Breast epithelium (tissue), 4 donors: ENCODE measurements around the gene TAS2R39. TPM values are rescaled to one million over a fixed set of nuclear protein-coding genes. Genes with fewer than 3 reads are reported as not detected.

Experiments used
- DNase-seq, 2 donors: peaks; one replicate each; pipeline ENCODE4 v3.0.0-alpha.2; 2019; ENCODE audit warnings: low spot score in 2 of 2
- H3K27ac ChIP-seq, 2 donors: fragments of 200-600 bp; sonication (generic) in 1 of 2; one replicate each; pipeline ENCODE4 v1.5.1; 2016 to 2019; ENCODE audit warnings: mild to moderate bottlenecking in 1 of 2
- H3K27me3 ChIP-seq, 2 donors: fragments of 200-600 bp; sonication (generic) in 1 of 2; one replicate each; pipeline versions ENCODE4 v1.5.1 to v1.6.0; 2017 to 2019; ENCODE audit warnings: control low read depth in 1 of 2, mild to moderate bottlenecking in 1 of 2
- H3K36me3 ChIP-seq: fragments of 200-600 bp; one replicate; pipeline ENCODE4 v1.5.1; 2019
- H3K4me1 ChIP-seq, 2 donors: fragments of 200-600 bp; sonication (generic); one replicate each; pipeline ENCODE4 v1.5.1; 2016 to 2019; ENCODE audit warnings: control low read depth in 1 of 2
- H3K4me3 ChIP-seq, 3 donors: fragments of 200-600 bp; sonication (generic); 1 replicate in 2 of 3; 2 replicates in 1 of 3; pipeline ENCODE4 v1.5.1; 2016 to 2019; ENCODE audit warnings: mild to moderate bottlenecking in 3 of 3, moderate library complexity in 2 of 3
- H3K9me3 ChIP-seq, 2 donors: fragments of 200-600 bp; sonication (generic) in 1 of 2; one replicate each; pipeline ENCODE4 v1.5.1; 2016 to 2019; ENCODE audit warnings: control low read depth in 1 of 2
- POLR2A ChIP-seq: fragments of 450-650 bp; IDR thresholded peaks from one replicate; pipeline ENCODE4 v1.6.1; 2016; ENCODE audit warnings: antibody characterized with exemption, mild to moderate bottlenecking, moderate library complexity
- POLR2AphosphoS5 ChIP-seq, 3 donors: sonication (generic); formaldehyde crosslinking; IDR thresholded peaks; one replicate each; pipeline ENCODE4 v1.6.1; 2017; ENCODE audit warnings: antibody characterized with exemption in 3 of 3
- intact Hi-C: fragments of 100-400 bp; cut with DNase I; formaldehyde crosslinking; loops from one replicate; pipeline ENCODE4 v1.15.1; 2023; ENCODE audit warnings: low total_unique reads
- total RNA-seq, 3 donors: library from RNA; depleted of rRNA; stranded (reverse); fragments of >200 nt; gene quantifications; one replicate each; pipeline ENCODE4 v1.1.0, GENCODE V29; 2016
- TF ChIP-seq, protein P1 (sequence below), 3 donors: fragments of 450-650 bp; IDR thresholded peaks; one replicate each; pipeline ENCODE4 v1.5.1; 2016 to 2017; ENCODE audit warnings: antibody characterized with exemption in 3 of 3, mild to moderate bottlenecking in 3 of 3, moderate library complexity in 3 of 3

Gene TAS2R39
- total RNA-seq, 3 donors from 2014 or later: not detected

GRCh38 chr7:143222782-143223181 is 39.6 kb downstream of the TAS2R39 start:
- Histone ChIP-seq H3K4me1 (no peaks in the 10 kb centered on the region), H3K9me3 (no peaks in the 10 kb centered on the region), H3K36me3 (no peaks in the 10 kb centered on the region), H3K4me3 (no peak overlapping the region), H3K27me3 (no peaks in the 10 kb centered on the region), H3K27ac (peak overlapping the region in 1 of 2 donors; percentile 12)
- no peak for DNase-seq
- TF ChIP-seq POLR2A: no peak
- TF ChIP-seq, protein P1, sequence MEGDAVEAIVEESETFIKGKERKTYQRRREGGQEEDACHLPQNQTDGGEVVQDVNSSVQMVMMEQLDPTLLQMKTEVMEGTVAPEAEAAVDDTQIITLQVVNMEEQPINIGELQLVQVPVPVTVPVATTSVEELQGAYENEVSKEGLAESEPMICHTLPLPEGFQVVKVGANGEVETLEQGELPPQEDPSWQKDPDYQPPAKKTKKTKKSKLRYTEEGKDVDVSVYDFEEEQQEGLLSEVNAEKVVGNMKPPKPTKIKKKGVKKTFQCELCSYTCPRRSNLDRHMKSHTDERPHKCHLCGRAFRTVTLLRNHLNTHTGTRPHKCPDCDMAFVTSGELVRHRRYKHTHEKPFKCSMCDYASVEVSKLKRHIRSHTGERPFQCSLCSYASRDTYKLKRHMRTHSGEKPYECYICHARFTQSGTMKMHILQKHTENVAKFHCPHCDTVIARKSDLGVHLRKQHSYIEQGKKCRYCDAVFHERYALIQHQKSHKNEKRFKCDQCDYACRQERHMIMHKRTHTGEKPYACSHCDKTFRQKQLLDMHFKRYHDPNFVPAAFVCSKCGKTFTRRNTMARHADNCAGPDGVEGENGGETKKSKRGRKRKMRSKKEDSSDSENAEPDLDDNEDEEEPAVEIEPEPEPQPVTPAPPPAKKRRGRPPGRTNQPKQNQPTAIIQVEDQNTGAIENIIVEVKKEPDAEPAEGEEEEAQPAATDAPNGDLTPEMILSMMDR (IDR thresholded peaks at IDR 0.05): no peak
- intact Hi-C loops: no loop called here

DNA sequence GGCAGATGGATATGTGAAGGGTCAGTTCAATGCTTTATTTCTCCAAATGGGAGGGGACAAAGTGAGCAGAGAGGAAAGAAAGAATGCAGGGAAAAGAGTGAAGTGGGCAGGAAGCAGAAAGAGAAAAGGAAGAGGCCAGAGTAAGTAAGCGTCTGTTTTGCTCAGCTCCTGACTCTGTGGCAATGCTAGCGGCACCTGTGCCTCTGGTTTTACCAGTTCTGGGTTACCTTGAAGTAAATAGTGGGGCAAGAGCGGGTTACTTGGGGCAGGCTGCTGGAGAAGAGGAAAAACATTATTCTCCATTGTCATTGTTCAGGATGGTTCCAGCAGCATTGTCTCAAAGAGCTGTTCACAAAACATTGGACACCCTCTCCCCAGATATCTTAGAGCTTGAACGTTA is 40.6 kb downstream of the TAS2R39 start:
- Histone ChIP-seq H3K9me3 (no peaks in the 10 kb centered on the region), H3K27me3 (no peaks in the 10 kb centered on the region), H3K27ac (peak overlapping the region; percentile 14 to 50), H3K4me3 (no peak overlapping the region), H3K36me3 (no peaks in the 10 kb centered on the region), H3K4me1 (no peaks in the 10 kb centered on the region)
- intact Hi-C loops: no loop called here
- DNase-seq: peak in 1 of 2 donors; percentile 62
- TF ChIP-seq, protein P1 (IDR thresholded peaks at IDR 0.05): no peak

GRCh38 chr7:143225047-143225446 is 41.8 kb downstream of the TAS2R39 start:
- H3K27me3 ChIP-seq: no peaks in the 10 kb centered on the region
- TF ChIP-seq, protein P1 (IDR thresholded peaks at IDR 0.05): no peak
- intact Hi-C loops: no loop called here
- DNase-seq: no peak
- no peaks in the 10 kb centered on the region for H3K36me3 ChIP-seq
- no peak overlapping the region for H3K4me3 ChIP-seq
- no peak overlapping the region for H3K27ac ChIP-seq
- no peaks in the 10 kb centered on the region for H3K4me1 ChIP-seq
- H3K9me3 ChIP-seq: no peaks in the 10 kb centered on the region

DNA sequence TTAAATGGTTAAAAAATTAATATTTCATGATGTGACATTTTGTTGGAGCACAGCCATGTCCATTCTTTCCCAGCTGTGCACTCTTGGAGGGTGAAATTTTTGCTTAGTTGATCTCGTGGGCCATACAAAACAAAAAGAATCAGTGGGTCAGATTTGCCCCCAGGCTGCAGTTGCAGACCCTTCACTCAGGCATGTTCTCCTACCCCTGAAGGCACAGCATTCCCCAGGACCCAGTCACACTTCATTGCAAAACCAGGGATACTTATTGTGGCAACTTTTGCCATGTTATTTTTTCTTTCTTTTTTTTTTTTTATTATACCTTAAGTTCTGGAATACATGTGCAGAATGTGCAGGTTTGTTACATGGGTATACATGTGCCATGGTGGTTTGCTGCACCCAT is 44.6 kb downstream of the TAS2R39 start:
- no peak overlapping the region for H3K27ac ChIP-seq
- H3K4me1 ChIP-seq: no peaks in the 10 kb centered on the region
- no peak overlapping the region for H3K4me3 ChIP-seq
- no peaks in the 10 kb centered on the region for H3K9me3 ChIP-seq
- no peaks in the 10 kb centered on the region for H3K36me3 ChIP-seq
- TF ChIP-seq POLR2A: no peak
- TF ChIP-seq, protein P1 (IDR thresholded peaks at IDR 0.05): no peak
- TF ChIP-seq POLR2AphosphoS5 (IDR thresholded peaks at IDR 0.05): no peak
- intact Hi-C loops: no loop called here
- DNase-seq: no peak
- no peaks in the 10 kb centered on the region for H3K27me3 ChIP-seq

- TF ChIP-seq, protein P1 (IDR thresholded peaks at IDR 0.05): no peak
- TF ChIP-seq POLR2AphosphoS5 (IDR thresholded peaks at IDR 0.05) (no peak), POLR2A (no peak)
- Histone ChIP-seq H3K4me3 (no peak overlapping the region), H3K27ac (no peak overlapping the region), H3K9me3 (no peaks in the 10 kb centered on the region), H3K4me1 (no peaks in the 10 kb centered on the region), H3K27me3 (no peaks in the 10 kb centered on the region), H3K36me3 (no peaks in the 10 kb centered on the region)
- intact Hi-C loops: no loop called here
- DNase-seq: no peak
Measured at GRCh38 chr7:143229054-143229790, 46.0 kb downstream of the TAS2R39 start.
